Panc1 (cell line): Measurements from ENCODE around the gene PRSS48.

Experiments used
- CTCF ChIP-seq: fragments of 450-650 bp; IDR thresholded peaks from 2 replicates; pipeline ENCODE4 v1.5.1; 2017; ENCODE audit warnings: mild to moderate bottlenecking
- POLR2AphosphoS5 ChIP-seq: IDR thresholded peaks from 2 replicates; pipeline ENCODE4 v1.6.1; 2012; ENCODE audit warnings: mild to moderate bottlenecking, low read depth, low read length, moderate library complexity
- REST ChIP-seq, 2 experiments: IDR thresholded peaks; 2 replicates each; pipeline ENCODE4 v1.6.1; 2011 to 2012; ENCODE audit warnings: low read depth in 2 of 2, control low read depth in 1 of 2, low read length in 1 of 2, mild to moderate bottlenecking in 1 of 2, moderate library complexity in 1 of 2; ENCODE audit not compliant: insufficient read depth in 1 of 2
- SIN3A ChIP-seq: IDR thresholded peaks from 2 replicates; pipeline ENCODE4 v1.6.1; 2012; ENCODE audit warnings: low read depth, mild to moderate bottlenecking, low read length, moderate library complexity, borderline replicate concordance; ENCODE audit not compliant: insufficient read depth
- TCF7L2 ChIP-seq: IDR thresholded peaks from 2 replicates; pipeline ENCODE4 v1.6.1; 2011; ENCODE audit warnings: mild to moderate bottlenecking, low read depth, low read length, inconsistent platforms

GRCh38 chr4:151331276-151332042 is 54.5 kb downstream of the PRSS48 start:
- no peak for TF ChIP-seq CTCF
- no peak for TF ChIP-seq POLR2AphosphoS5
- no peak for TF ChIP-seq REST (IDR thresholded peaks at IDR 0.05; ENCODE audit: insufficient read depth in 1 of 2, low read depth in 2 of 2, low read length in 1 of 2)
- TF ChIP-seq TCF7L2: no peak
- no peak for TF ChIP-seq SIN3A
